A172 (cell line): ENCODE data around the gene COLEC11. TPM values are rescaled to one million over a fixed set of nuclear protein-coding genes. Genes with fewer than 3 reads are reported as not detected.

Source experiments
- DNase-seq: peaks from one replicate; pipeline ENCODE4 v3.0.0-alpha.2; 2015; ENCODE audit warnings: low spot score
- total RNA-seq: library from RNA; depleted of rRNA; stranded (reverse); fragments of >200 nt; shearing (Covaris generic); gene quantifications from 2 replicates; pipeline ENCODE4 v1.2.3, GENCODE V29; 2014

Gene COLEC11
- total RNA-seq, 1 experiment from 2014 or later = 0.17 TPM

GRCh38 chr2:3585261-3586109 is 9.4 kb upstream of the COLEC11 start:
- no peak for DNase-seq

DNA sequence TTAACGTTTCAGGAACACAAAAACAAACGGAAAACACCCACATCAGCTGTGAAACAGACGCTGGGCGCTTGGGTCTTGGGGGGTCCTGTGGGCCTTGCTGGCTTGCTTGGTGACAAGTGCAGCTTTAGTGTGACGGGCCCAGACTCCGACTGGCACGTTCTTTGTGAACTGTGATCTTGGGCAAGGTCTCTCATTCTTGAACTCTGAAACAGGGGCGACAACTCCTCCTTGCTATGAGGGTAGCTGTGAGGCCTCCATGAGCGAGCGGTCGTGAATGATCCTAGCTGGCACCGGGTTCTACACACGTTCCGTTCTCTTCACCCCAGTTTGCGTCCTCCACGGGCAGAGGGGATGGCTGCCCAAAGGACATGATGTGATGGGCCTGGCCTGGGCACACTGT is 8.7 kb upstream of the COLEC11 start:
- DNase-seq = no peak

GRCh38 chr2:3587021-3587420 is 7.9 kb upstream of the COLEC11 start:
- DNase-seq = no peak

DNA sequence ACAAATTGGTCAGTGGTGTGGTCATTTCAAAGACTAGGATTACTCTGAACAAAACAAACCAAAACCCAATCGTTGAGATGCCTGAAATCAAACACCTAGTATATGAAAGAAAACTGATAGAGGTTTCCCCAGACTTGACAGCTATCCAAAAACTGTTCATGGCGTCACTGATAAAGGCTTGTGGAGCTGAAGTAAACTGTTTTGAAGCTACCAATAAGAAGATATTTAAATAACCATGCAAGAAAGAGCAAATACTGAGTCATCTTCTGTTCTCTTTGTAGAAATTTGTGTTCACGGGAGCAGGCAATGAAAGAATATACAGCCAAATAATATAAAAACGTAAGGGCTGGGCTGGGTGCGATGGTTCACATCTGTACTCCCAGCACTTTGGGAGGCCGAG is 7.5 kb upstream of the COLEC11 start:
- no peak for DNase-seq

DNA sequence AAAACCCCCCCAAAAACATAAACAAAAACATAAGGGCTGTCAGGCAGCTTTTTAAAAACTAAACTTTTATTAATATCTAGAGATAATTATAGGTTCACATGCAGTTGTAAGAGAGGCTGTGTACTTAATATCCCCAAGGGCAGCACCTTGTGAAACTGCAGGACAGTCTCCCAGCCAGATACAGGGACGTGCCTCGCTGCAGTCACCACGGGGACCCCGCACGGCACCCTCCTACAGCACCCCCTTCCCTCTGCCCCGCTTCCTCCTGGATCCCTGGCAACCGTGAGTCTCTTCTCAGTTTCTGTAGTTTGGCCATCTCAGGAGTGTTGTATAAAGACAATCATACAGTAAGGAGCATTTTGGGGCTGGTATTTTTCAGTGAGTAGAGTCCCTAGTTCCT is 6.8 kb upstream of the COLEC11 start:
- no peak for DNase-seq

DNA sequence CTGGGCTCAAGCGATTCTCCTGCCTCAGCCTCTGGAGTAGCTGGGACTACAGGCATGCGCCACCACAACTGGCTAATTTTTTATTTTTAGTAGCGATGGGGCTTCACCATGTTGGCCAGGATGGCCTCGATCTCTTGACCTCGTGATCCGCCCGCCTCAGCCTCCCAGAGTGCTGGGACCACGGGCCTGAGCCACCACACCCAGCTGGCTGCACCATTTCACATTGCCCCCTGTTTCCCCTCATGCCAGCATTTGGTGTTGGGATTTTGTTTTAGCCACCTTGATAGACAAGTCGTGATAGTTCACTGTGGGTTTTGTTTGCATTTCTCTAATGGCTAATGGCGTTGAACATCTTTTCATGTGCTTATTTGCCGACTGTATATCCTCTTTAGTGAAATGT is 5.8 kb upstream of the COLEC11 start:
- DNase-seq = no peak

GRCh38 chr2:3595404-3595803 is 492 bp downstream of the COLEC11 start:
- DNase-seq = no peak

DNA sequence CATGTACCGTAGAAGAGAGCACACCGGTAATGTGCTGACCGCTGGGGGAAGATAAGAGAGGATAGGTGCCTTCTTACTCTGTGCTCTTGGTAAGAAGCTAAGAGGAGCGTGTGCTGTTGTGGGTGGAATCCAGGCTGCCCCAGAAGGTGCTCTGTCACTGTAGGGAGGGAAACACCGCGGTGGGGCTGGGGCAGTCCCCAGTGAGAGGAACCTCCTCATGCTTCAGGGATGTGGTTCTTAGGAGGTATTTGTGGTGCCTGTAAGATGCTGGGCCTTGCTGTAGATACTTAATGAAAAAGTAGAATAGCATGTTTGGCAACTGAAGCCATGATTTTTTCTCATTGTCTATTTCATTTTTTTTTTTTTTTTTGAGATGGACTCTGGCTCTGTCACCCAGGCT is 1.1 kb downstream of the COLEC11 start:
- no peak for DNase-seq

DNA sequence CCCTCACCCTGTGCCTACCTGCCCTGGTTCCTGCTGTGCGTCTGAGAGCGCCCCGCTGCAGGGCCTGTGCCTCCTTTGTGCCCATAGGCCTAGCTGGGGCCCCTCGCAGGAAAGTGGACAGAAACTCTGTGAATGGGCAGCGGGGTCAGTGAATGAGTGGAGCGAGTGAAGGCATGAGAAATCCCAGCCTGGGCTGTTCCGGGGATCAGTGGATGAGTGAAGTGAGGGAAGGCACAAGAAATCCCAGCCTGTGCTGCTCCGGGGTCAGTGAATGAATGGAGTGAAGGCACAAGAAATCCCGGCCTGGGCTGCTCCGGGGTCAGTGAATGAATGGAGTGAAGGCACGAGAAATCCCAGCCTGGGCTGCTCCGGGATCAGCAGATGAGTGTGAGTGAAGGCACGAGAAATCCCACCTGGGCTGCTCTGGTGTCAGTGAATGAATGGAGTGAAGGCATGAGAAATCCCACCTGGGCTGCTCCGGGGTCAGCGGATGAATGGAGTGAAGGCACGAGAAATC is 2.0 kb downstream of the COLEC11 start:
- DNase-seq = no peak

DNA sequence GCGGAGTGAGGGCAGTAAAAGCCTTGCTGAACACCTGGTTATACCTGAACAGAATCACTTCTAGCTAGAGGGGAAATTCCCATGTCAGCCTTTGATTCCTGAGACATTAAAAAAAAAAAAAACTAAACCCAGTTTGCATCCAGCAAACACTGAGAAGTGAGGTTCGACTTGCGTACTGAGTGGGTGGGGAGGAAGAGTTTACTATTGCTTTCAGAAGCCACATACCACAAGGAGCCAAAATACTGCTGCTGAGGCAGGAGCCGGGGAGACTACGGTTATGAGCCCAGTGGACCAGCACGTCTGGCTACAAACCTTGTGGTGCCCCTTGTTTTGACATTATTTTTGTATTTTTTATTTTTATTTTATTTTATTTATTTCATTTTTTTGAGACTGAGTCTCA is 2.7 kb downstream of the COLEC11 start:
- DNase-seq = no peak

DNA sequence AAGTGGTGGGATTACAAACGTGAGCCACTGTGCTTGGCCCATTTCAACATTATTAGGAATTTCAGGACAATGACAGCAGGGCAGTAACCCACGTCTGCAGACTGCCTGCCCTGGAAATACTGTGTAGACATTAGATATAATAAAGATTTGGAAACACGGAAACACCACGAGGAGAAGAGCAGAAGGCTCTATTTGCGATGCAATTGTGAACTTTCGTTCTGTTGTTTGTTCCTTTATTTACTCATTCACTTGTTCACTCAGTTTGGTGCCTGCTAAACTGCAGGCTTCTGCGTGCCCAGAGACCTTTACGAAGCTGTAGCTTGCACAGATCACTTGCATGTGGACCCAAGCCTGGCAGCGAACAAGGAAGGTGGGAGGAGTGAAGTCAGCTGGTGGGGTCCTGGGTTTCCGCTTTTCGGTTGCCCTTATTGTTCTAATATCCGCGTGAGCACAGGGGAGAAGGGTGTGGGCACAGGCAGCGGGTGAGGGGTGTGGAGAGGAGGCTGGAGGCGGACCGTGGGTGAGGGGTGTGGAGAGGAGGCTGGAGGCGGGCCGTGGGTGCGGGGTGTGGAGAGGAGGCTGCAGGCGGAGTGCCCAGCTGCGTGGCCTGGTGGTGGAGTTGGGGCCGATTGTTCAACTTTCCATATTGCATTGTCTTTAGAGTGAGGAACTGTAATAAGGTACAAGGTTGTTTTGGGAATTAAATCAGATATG is 3.4 kb downstream of the COLEC11 start:
- no peak for DNase-seq

DNA sequence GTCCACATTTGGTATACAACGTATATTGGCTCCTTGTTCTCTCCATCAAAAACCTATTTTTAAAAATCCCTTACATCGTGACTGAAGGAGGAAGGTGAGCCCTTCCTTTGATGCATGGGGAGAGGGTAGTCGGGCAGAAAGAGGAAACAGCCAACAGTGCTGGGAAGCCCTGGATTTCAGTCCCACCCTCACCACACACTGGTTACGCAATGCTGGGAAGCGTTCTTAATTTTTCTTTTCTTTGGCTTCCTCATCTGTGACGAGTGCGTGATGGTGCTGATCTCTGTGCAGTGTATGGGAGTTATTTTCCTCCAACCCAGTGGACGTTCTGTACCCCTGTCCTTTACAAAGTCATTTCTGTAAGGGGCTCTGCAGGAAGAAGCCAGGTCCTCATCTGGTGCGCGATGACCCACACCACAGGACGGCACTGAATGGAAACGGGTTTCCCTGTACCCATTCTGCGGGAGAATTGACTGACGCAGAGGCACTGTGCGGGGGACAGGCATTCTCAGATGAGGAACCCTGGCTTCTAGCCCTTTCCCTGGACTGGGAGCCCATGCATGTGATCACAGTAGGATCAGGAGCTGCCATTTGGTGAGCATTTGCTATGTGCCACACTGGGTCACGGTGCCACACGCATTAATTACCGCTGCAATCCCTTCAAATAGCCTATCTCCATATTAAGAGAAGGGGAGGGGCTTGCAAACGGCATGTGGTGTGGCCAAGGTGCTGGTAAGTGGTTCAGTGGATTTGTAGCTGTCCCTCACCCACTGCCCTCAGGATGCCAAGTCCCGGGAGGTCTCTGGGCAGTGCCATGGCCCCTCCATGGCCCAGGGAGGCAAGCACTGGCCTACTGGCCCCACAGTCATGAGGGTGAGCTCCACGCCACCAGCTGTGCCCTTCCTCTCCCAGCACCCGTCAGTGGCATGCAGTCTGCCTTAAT is 4.3 kb downstream of the COLEC11 start:
- DNase-seq = no peak

DNA sequence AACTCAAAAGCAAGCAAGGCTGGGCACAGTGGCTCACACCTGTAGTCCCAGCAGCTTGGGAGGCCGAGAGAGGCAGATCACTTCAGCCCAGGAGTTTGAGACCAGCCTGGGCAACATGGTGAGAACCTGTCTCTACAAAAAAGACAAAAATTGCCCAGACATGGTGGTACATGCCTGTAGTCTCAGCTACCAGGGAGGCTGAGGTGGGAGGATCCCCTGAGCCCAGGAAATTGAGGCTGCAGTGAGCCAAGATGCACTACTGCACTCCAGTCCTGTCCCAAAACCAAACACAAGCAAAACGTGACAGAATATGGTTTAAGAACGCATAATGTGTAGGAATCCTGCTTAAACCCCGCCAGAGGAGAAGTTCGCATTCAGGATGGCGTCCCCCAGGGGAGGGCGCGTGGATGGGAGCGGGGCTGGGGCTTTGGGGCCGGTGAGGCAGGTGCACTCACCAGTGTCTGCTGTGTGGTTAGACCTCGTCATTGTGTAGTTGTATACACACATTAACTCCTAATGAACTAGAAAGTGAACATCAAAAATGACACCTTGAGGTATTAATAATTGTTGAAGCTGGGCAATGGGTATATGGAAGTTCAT is 5.4 kb downstream of the COLEC11 start:
- no peak for DNase-seq

GRCh38 chr2:3601561-3602271 is 6.8 kb downstream of the COLEC11 start:
- no peak for DNase-seq

DNA sequence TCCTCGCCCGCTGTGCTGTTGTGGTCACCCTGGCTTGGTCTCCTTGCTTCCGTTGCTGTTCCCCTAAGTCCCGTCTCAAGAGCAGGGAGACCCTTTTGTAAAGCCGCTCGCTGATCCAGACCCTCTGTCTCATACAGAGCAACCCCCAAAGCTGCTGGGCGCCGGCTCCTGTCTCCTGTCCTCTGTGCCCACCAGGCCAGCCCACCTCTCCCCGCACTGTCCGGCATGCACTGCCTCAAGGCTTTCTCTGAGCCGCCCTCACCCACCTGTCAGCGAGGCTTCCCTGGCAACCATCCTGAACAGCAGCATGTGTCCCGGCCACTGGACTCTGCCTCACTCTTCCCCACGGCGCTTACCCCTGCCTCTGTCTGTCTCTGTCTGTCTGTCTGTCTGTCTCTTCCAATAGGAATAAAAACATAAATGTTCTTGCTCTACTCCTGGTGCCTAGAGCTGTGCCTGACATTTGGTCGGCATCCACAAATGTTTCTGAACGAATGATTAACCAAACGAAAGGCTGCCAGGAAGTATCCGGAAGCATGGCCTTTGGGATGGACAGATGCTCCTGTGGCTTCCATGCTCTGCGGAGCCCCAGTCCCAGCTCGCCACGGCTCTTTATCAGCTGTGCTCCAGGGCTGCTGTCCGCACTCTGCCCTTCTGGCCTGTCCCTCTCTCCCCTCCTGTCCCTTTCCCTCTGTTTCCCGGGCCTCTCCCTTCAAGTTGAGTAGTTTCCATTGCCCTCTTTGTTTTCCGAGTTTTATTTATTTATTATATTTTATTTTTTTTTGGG is 7.8 kb downstream of the COLEC11 start:
- DNase-seq = no peak

DNA sequence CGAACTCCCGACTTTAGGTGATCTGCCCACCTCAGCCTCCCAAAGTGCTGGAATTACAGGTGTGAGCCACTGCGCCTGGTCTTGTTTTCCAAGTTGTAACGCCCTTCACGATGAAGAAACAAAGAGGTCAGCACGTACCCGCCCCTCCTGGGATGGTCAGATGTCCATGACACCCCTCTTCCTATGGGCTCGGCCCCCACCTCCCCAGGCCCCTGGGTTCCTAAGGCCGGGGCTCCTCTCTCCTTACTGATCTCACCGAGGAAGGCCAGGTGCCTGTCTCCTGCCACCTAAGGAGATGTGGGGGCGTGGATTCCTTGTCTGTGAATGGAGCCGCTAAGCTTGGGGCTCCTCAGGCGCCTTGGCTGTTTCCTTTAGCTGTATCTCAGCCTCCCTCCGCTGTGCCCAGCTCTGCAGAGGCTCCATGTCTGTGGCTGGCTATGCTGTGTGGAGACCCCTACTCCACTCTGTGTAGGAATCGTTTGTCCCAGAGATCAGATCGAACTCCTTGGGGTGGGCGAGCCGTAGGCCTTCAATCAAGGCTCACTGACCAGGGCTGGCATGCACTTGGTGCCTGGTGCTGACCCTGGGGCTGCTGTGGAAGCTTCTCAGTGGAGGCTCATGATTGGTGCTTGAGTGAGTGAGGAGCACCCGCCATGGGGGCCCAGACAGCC is 8.8 kb downstream of the COLEC11 start:
- no peak for DNase-seq

DNA sequence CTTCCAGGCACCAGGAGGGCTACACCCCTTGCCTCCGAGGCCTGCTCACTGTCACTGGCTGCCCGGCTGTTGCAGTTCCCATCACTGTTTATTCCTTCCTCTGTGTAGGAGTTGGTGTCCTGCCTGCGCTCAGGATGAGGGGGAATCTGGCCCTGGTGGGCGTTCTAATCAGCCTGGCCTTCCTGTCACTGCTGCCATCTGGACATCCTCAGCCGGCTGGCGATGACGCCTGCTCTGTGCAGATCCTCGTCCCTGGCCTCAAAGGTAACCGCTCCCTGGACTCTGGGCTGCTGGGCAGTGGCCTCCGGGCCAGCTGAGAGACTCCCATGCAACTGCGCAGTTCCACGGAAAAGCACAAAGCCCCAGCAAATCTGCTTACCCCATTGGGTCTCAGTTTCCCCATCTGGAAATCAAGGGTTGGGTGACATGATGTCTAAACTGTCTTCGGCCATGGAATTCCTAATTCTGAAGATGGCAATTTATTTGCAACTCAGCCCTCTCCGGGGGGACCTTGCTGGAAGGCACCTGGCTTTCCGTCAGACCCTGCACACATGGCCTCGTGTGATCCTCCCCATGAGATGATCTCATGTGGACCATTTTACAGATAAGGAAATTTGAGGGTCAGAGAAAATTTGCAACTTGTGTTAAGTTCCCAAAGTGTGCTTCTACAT is 9.4 kb downstream of the COLEC11 start:
- DNase-seq = no peak

DNA sequence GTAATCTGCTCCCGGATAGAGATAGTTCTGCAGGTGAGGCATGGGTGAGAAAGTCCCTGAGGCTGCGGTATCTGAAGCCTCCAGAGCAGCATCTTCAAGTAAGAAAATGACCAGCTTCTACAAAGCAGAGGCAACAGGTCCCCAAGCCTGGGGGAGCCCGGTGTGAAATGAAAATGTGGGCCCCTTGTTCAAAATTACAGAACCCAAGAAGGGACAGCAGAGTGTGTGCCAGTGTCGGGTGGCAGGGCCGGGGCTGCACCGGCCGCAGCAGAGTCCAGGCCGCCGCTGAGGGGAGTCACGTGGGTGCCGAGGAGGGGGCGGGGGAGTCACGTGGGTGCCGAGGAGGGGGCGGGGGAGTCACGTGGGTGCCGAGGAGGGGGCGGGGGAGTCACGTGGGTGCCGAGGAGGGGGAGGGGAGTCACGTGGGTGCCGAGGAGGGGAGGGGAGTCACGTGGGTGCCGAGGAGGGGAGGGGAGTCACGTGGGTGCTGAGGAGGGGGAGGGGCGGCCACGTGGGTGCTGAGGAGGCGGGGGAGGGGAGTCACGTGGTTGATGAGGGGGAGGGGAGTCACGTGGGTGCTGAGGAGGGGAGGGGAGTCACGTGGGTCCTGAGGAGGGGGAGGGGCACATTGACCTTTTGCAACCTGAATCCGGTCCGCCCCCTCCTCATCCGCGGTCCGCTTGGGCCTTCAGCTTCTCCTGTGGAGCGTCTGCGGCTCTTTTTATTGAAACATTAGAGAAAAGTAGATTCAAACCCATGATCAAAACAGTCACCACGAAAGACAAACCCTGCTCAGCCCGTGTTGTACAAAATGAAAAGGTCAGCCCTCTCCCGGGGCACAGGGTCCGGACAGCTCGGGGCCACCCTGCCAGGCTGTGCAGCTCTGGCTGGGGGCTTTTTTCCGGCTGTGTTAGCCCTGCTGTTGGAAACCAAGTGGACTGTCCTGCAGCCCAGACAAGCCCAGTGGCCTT is 10.4 kb downstream of the COLEC11 start:
- DNase-seq = peak; percentile 26
